Measurements from ENCODE around the gene WDPCP.

DNA sequence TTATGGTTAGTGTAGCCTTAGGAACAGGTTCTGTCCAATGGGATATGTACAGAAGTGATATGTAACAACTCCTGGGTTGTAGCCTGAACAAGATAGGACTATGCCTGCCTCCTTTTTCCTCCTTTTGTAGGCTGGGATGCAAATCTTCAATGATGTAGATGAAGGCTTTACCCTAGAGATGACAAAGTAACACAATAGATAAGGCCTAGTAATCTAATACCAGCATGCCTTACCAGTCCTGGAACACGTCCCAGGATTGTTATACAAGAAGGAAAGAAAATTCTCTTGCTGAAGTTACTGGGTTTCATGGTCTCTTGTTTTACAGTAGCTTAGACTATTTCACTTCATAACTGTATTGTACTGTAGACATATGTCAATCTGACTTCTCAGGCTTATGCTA lies 345.5 kb downstream of the WDPCP start:
- TF ChIP-seq EZH2 (IDR thresholded peaks at IDR 0.05) (no peak), POLR2AphosphoS5 (IDR thresholded peaks at IDR 0.05; ENCODE audit: borderline replicate concordance, low read depth, low read length) (no peak), FOXP2 (optimal IDR thresholded peaks at IDR 0.05; ENCODE audit: control extremely low read depth, extremely low read length, insufficient read depth) (no peak)

Measured in SK-N-MC (cell line).